ENCODE results near the gene LDAH.

DNA sequence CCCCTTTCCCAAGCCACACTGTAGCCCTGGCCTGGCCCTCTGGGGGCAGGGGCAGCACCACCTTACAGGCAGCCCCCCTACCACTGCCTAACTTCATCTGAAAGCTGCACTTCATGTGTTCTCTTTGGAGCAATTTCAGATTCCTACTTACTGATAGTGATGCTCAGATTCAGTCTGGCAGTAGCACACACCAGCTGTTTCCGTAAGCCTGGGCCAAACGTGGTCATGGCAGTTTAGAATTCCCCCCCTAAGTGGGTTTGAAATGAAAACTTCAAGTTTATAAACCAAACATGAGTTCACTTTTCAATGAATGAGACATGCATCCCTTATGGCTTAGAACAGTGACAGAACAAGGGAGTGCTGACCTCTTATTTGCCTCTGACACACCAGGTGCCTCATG, 126.5 kb downstream of the LDAH start:
- TF ChIP-seq CTCF (IDR thresholded peaks at IDR 0.05) (no peak), ZFX (IDR thresholded peaks at IDR 0.05; ENCODE audit: borderline replicate concordance) (no peak)
